Posterior vena cava (tissue), 2 donors: ENCODE measurements around the gene PSMA7. TPM values are rescaled to one million over a fixed set of nuclear protein-coding genes. Genes with fewer than 3 reads are reported as not detected.

Source experiments
- DNase-seq: peaks from one replicate; pipeline ENCODE4 v3.0.0-alpha.2; 2020; ENCODE audit warnings: low spot score
- intact Hi-C, 2 donors: fragments of 100-400 bp; cut with DNase I; formaldehyde crosslinking; loops; one replicate each; pipeline versions ENCODE4 v1.14.1 to v1.14.2; 2022 to 2023
- total RNA-seq, 2 donors: library from RNA; stranded (reverse); fragmentation: NEBNext Ultra II Directional; extraction: Animal tissue kit (Norgen Biotek cat#: 25700); gene quantifications; one replicate each; pipeline ENCODE4 v1.2.1, GENCODE V29; 2021
- donor health status: DM: yes; HTN: yes; CAD: no.
- donor health status: DM: yes; HTN: yes; CAD: no.

PSMA7 gene
- total RNA-seq, 2 donors from 2014 or later: 179 to 194 TPM

DNA sequence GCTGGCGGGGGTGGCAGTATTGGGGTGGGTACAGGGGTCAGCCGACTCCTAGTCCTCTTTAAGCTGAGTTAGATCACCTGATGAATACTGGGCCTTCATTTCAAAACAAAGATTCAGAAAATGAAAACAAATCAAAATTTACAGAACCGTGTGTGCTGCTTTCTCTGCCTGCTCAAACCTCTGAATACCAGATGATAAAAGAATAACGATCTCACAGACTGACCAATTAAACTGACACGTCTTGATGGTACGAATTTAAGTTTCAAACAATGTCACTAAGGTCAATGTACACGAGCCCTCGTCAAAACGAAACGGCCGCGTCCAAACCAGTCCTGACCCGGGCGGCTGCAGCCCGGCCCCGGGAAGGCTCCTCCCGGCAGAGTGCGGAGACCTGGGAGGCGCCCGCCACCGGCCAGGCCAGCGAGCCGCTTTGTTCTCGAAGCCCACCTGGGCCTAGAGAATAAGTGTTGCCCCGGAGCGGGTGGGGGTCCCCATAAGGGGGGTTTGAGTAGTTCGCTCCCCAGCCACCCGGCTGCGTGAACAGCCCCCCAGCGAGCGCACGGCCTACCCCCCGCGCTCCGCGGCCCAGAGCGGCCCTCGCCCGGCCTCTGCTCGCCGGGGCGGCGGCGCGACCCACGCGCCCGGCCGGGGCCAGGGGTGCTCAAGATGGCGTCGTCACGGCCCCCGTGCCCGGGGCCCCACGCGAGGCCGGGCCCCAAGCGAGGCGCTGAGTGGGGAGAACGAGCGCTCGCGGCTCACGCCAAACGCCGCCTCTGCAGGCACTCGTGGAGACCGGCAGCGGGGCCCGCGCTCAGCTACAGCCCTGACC is 728 bp downstream of the PSMA7 start:
- intact Hi-C loops: loop anchor here (2.0 to 5.0 kb wide), 2 partner anchors 76 to 125 kb away; no protein-coding TSS in a partner anchor
- no peak for DNase-seq

DNA sequence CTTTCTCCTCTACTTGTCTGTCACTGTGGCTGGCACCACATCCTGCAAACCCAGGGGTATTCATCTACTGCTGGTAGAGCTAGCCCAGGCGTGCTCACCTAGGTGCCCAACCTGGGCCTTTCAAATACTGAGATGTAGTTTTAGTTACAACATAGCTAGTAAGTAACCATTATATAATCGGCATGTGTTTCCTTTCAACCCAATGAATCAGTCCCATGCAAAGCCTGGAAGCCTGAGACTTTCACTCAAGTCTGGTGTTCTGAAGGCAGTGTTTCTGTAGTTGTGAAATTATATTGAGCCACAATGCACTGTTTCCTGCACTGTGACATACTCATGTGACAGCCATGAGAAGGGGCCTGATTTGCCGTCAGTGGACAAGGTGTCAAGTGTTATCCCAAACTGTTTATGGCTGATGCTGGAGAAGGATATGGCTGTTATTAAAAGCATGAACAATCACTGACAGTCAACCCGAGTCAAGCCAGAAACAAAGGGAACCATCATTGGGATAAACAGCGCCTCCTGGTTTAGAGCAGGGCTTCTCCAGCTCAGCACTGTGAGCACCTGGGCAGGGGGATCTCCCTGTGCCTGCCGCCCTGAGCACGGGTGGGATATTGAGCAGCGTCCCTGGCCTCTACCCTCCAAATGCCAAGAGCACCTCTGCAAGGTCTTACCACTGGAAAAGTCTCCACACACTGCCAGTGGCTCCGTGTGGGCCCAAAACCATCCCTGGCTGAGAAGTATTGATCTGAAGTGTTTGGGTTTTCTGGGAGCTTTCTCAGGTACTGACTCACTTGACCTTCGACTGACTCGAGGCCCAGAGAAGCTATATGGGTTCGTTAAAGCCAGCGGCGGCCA is 1.6 kb downstream of the PSMA7 start:
- DNase-seq: no peak

DNA sequence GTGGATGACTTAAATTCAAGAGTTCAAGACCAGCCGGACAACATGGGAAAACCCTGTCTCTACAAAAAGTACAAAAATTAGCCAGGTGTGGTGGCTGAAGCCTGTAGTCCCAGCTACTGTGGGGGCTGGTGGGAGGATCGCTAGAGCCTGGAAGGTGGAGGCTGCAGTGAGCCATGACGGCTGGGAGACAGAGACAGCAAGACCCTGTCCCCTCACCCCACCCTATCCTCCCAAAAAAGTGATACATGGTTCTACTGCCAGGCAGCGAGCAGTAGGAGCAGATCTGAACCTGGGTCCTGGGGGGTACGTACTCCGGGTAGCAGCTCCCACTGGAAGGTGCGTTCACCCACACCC is 2.2 kb downstream of the PSMA7 start:
- intact Hi-C loops: loop anchor here in 1 of 2 donors (5.0 kb wide), 1 partner anchor 124 kb away; no protein-coding TSS in a partner anchor

More for the DNA sequence above, 1.6 kb downstream of the PSMA7 start:
- intact Hi-C loops: loop anchor here (2.0 to 5.0 kb wide), 2 partner anchors 75 to 124 kb away; no protein-coding TSS in a partner anchor

DNA sequence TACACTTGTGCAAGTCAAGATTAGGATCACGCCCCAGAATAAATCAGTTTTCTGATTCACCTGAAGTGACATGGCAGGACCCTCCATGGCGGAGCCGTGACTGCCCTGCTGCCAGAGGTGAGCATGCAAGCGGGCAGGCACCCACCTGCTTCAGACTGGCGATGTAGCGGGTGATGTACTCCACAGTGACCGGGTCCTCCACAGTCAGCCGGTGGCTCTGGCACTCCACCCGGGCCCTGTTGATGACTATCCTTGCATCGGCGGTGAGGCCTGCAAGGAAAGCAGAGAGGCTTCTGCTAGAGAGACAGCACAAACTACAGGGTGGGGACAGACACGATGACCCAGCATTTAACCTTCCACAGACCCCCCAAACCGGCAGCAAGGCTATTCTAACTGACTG is 3.6 kb downstream of the PSMA7 start:
- no peak for DNase-seq
- intact Hi-C loops: loop anchor here (5.0 kb wide), 2 partner anchors 122 to 127 kb away; no protein-coding TSS in a partner anchor

More for the DNA sequence above, 2.2 kb downstream of the PSMA7 start:
- DNase-seq: no peak

DNA sequence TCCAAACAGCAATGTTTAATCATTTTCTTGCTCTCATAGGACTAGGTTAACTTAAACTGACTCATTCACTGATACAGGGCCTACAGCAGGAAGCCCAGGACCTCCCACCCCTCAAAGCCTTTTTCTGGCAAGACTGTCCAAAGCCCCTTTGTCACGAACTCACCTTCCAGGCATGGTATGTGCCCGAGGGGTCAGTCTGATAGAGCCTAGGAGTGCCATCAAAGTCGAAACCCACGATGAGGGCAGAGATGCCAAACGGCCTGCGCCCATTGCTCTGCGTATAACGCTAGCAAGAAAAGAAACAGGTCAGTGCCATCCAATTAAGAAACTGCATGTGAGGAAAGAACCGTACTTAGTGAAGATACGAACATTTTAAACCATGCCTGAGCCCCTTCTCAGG is 4.3 kb downstream of the PSMA7 start:
- no peak for DNase-seq
- intact Hi-C loops: loop anchor here in 1 of 2 donors (5.0 kb wide), 1 partner anchor 127 kb away; no protein-coding TSS in a partner anchor

GRCh38 chr20:62138204-62138543 is 5.0 kb downstream of the PSMA7 start:
- no peak for DNase-seq
- intact Hi-C loops: loop anchor here in 1 of 2 donors (5.0 kb wide), 1 partner anchor 126 kb away; no protein-coding TSS in a partner anchor

DNA sequence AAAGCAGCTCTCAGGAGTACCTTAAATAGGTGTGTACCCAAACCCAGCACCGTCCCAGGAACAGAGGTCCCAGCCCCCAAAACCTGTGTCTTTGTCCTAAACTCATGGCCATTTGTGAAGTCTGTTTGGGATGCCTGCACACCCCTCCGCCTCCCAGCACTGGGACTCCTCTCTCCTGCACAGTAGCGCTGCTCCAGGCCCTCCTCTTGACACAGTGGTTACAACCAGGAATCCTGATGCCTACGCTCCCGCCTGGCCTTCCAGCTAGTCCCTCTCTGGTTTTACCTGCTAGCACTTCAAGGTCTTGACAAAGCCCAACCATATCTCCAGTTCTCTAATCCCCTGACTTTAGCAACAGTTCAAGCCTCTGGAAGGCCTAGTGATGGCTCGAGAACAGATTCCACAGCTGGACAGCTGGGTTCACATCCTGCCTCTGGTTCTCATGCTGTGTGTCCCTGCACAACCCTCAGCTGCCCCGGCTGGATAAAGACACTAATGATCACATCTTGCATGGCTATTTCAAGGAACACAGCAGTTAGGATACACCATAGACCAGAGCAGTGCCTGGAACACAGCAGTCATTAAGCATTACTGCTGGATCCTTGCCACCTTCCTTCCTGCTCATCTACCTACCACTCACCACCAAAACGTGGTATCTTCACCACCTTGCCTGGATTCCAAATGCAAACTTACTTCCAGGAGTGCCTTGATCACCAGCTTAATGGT is 5.6 kb downstream of the PSMA7 start:
- intact Hi-C loops: loop anchor here in 1 of 2 donors (5.0 kb wide), 1 partner anchor 125 kb away; no protein-coding TSS in a partner anchor
- no peak for DNase-seq

GRCh38 chr20:62137092-62137384 is 6.2 kb downstream of the PSMA7 start:
- intact Hi-C loops: loop anchor here in 1 of 2 donors (5.0 kb wide), 1 partner anchor 125 kb away; no protein-coding TSS in a partner anchor
- no peak for DNase-seq

- peak; percentile 91 for DNase-seq
- intact Hi-C loops: loop anchor here in 1 of 2 donors (5.0 kb wide), 1 partner anchor 124 kb away; no protein-coding TSS in a partner anchor
Observed at GRCh38 chr20:62136283-62137091, 6.7 kb downstream of the PSMA7 start.

- intact Hi-C loops: loop anchor here in 1 of 2 donors (5.0 kb wide), 1 partner anchor 123 kb away; no protein-coding TSS in a partner anchor
Observed at GRCh38 chr20:62135573-62136266, 7.5 kb downstream of the PSMA7 start.

GRCh38 chr20:62134735-62135231 is 8.4 kb downstream of the PSMA7 start:
- intact Hi-C loops: loop anchor here in 1 of 2 donors (5.0 kb wide), 1 partner anchor 122 kb away; no protein-coding TSS in a partner anchor
- DNase-seq: no peak

More at GRCh38 chr20:62135573-62136266, 7.5 kb downstream of the PSMA7 start:
- DNase-seq: no peak

- intact Hi-C loops: no loop called here
- no peak for DNase-seq
Observed at GRCh38 chr20:62133864-62134263, 9.3 kb downstream of the PSMA7 start.

DNA sequence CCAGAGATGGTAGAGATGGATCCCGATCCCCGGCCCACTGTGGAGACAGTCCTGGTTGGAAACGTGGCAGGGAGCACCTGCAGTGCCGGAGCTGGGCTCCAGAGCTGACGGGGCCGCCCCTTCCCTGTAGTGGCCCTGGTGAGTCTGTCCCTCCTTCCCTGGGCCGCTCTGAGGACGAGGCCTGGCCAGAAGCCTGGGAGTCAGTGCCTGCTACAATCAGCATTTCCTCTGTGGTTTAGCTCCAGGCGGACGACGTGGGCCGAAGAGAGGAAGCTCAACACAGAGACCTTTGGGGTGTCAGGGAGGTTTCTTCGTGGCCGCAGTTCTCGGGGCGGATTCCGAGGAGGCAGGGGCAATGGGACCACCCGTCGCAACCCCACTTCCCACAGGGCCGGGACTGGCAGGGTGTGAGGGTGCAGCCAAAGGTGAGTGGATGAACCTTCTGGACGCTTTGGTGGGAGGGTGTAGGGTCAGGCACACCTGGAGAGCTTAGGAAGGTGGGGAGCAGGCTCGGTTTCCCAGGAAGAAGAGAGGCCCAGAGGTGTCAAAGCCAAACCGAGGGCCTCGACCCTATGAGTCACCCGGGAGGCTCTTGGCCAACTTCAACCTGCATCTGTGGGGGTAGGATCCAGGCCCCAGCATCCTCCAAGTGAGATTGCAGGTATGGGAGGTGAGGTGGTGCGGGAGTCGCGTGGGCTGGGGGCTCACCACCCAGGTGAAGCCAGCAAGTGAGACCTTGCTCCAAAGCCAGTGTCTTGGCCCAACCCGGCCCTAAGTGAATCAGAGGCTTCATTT is 9.9 kb downstream of the PSMA7 start:
- peak; percentile 88 for DNase-seq
- intact Hi-C loops: no loop called here

GRCh38 chr20:62132421-62132820 is 10.8 kb downstream of the PSMA7 start:
- intact Hi-C loops: no loop called here
- DNase-seq: no peak

DNA sequence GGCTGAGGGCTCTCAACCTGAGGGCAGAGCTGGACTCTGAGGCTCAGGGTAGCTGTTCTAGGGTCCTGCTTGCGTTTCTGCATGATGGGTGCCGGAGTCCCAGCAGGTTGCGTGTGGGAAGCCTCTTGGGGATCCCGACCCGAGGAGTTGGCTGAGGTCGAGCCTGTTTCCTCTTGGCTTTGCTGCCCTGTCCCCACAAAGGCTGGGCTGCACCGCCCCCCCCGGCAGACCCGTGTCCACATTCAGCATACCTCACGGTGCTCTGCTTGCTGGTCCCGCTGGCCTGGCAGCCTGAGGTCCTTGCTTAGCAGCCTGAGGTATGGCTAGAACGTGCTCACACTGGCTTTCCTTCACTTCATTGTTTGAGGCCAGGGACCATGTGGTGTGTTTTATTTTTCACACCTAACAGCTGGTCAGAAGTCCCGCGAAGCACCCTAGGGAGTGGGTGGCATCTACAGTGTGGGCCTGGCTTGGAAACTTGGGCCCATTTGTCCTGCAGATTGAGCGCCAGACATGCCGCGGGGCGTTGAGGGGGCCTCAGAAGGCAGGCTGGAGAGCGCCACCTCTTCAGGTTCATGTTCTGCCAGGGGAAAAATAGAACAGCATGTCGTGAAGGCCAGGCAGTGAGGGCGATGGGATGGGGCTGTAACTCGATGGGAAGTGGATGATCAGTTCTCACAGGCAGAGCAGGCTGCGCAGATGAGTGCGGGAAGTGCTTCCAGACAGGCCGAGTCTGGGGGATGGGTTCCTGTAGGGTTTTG is 11.5 kb downstream of the PSMA7 start:
- intact Hi-C loops: no loop called here

More for the DNA sequence above, 11.5 kb downstream of the PSMA7 start:
- no peak for DNase-seq
